HepG2 (cell line): ENCODE measurements around the gene TMEM233. TPM values are rescaled to one million over a fixed set of nuclear protein-coding genes. Genes with fewer than 3 reads are reported as not detected.

Experiments
- ATAC-seq: fragments of 200-7000 bp; cut with Tn5 transposase; 3 replicates; pipeline ENCODE4 v1.9.1; 2020; ENCODE audit warnings: mild to moderate bottlenecking, moderate library complexity
- BruUV-seq: library from RNA; stranded (reverse); fragments of 400-500 nt; replicated peaks from 2 replicates; lab custom pipeline; 2021; lab: Mats Ljungman, UMichigan
- CTCF ChIA-PET: fragments of 300-600 bp; formaldehyde crosslinking; extraction: SDS; loops from one replicate; lab custom pipeline; 2021; ENCODE audit warnings: low total read pairs, inconsistent platforms, low intra/inter-chr PET ratio; lab: Yijun Ruan, JAX
- POLR2A ChIA-PET: fragments of 350-600 bp; sonication (Branson Sonifier 250); formaldehyde crosslinking; loops from one replicate; lab custom pipeline; 2020; ENCODE audit warnings: antibody characterized with exemption, inconsistent platforms; lab: Yijun Ruan, JAX
- DNase-seq: peaks from one replicate; pipeline ENCODE4 v3.0.0-alpha.2; 2015; ENCODE audit warnings: low spot score
- FAIRE-seq: peaks from 3 replicates; lab custom pipeline; 2011; peaks lifted over from hg19 to GRCh38; lab: Jason Lieb, UNC
- H2AFZ ChIP-seq: one replicate; pipeline ENCODE4 v1.6.1; 2011; ENCODE audit warnings: low read length, inconsistent platforms
- H3K27ac ChIP-seq: fragments of 300-600 bp; 3 replicates; pipeline ENCODE4 v1.8.0; 2011; ENCODE audit warnings: mixed run types, mild to moderate bottlenecking, mixed read lengths, low read length, inconsistent platforms; ENCODE audit not compliant: insufficient read depth; ENCODE audit errors: extremely low read length
- H3K27me3 ChIP-seq, 2 experiments: fragments of 200-600 bp in 1 of 2; 2 replicates in 1 of 2; 3 replicates in 1 of 2; pipeline versions ENCODE4 v1.6.0 to v1.8.0; 2011; ENCODE audit warnings: low read length in 2 of 2, mild to moderate bottlenecking in 2 of 2, moderate library complexity in 2 of 2, inconsistent platforms in 1 of 2; ENCODE audit not compliant: insufficient read depth in 2 of 2, control insufficient read depth in 1 of 2
- H3K36me3 ChIP-seq, 2 experiments: fragments of 200-600 bp in 1 of 2; replicated peaks in 1 of 2; 2 replicates in 1 of 2; 3 replicates in 1 of 2; pipeline versions ENCODE4 v1.5.1 to v1.8.0; 2011; ENCODE audit warnings: low read length in 2 of 2, inconsistent platforms in 1 of 2; ENCODE audit not compliant: insufficient read depth in 2 of 2, control insufficient read depth in 1 of 2
- H3K4me1 ChIP-seq: 2 replicates; pipeline ENCODE4 v1.5.1; 2012; ENCODE audit warnings: low read length, inconsistent platforms; ENCODE audit not compliant: insufficient read depth
- H3K4me2 ChIP-seq: 2 replicates; pipeline ENCODE4 v1.6.0; 2011; ENCODE audit warnings: low read depth, low read length, inconsistent platforms
- H3K4me3 ChIP-seq, 3 experiments: fragments of 200-600 bp in 1 of 3; sonication (generic), shearing (Covaris generic) in 1 of 3; replicated peaks in 1 of 3; 2 replicates each; pipeline ENCODE4 v1.5.1; 2011 to 2016; ENCODE audit warnings: low read length in 3 of 3, inconsistent platforms in 2 of 3, low read depth in 2 of 3, mild to moderate bottlenecking in 2 of 3, control low read depth in 1 of 3, mixed read lengths in 1 of 3; ENCODE audit not compliant: insufficient read depth in 1 of 3
- H3K79me2 ChIP-seq: one replicate; pipeline ENCODE4 v1.6.1; 2011; ENCODE audit warnings: low read length, inconsistent platforms; ENCODE audit not compliant: insufficient read depth
- H3K9ac ChIP-seq: 2 replicates; pipeline ENCODE4 v1.6.0; 2011; ENCODE audit warnings: mild to moderate bottlenecking, low read depth, low read length, inconsistent platforms; ENCODE audit not compliant: insufficient read depth
- H3K9me3 ChIP-seq: 2 replicates; pipeline ENCODE4 v1.5.1; 2012; ENCODE audit warnings: mild to moderate bottlenecking, low read length
- H4K20me1 ChIP-seq: 2 replicates; pipeline ENCODE4 v1.6.0; 2011; ENCODE audit warnings: inconsistent platforms, mild to moderate bottlenecking, low read length, moderate library complexity; ENCODE audit not compliant: insufficient read depth
- ARHGAP35 ChIP-seq: sonication (generic); formaldehyde crosslinking; IDR thresholded peaks from 2 replicates; pipeline ENCODE4 v1.9.0; 2022; ENCODE audit warnings: mild to moderate bottlenecking, inconsistent platforms, moderate library complexity, missing genetic modification reagents, borderline replicate concordance
- FOSL2 ChIP-seq: sonication (generic); formaldehyde crosslinking; IDR thresholded peaks from 2 replicates; pipeline ENCODE4 v1.4.0; 2020; ENCODE audit warnings: missing genetic modification reagents
- MXD1 ChIP-seq: sonication (generic); formaldehyde crosslinking; IDR thresholded peaks from 2 replicates; pipeline ENCODE4 v1.4.0; 2020; ENCODE audit warnings: mild to moderate bottlenecking, missing genetic modification reagents
- PAF1 ChIP-seq: IDR thresholded peaks from 2 replicates; pipeline ENCODE4 v1.6.1; 2016; ENCODE audit warnings: missing genetic modification reagents, missing compliant biosample characterization
- PAXIP1 ChIP-seq: sonication (generic); formaldehyde crosslinking; conservative IDR thresholded peaks from 2 replicates; pipeline ENCODE4 v1.4.0; 2020; ENCODE audit warnings: mild to moderate bottlenecking, missing genetic modification reagents, moderate library complexity
- REL ChIP-seq: sonication (generic); formaldehyde crosslinking; conservative IDR thresholded peaks from 2 replicates; pipeline ENCODE4 v1.8.0; 2022; ENCODE audit warnings: mild to moderate bottlenecking, missing genetic modification reagents, moderate library complexity
- RFXAP ChIP-seq: sonication (generic); formaldehyde crosslinking; IDR thresholded peaks from 2 replicates; pipeline ENCODE4 v1.4.0; 2020; ENCODE audit warnings: missing genetic modification reagents, borderline replicate concordance
- STAT6 ChIP-seq: sonication (generic); formaldehyde crosslinking; IDR thresholded peaks from 2 replicates; pipeline ENCODE4 v1.4.0; 2020; ENCODE audit warnings: missing genetic modification reagents, mild to moderate bottlenecking, borderline replicate concordance
- TEAD3 ChIP-seq: optimal IDR thresholded peaks from 2 replicates; pipeline ENCODE3; 2016; ENCODE audit warnings: borderline replicate concordance
- U2AF1 ChIP-seq: fragments of 200-400 bp; formaldehyde crosslinking; optimal IDR thresholded peaks from 2 replicates; pipeline ENCODE3; 2017; ENCODE audit warnings: mild to moderate bottlenecking, low read depth, low read length
- ZBTB26 ChIP-seq: IDR thresholded peaks from 2 replicates; pipeline ENCODE4 v1.6.1; 2016; ENCODE audit warnings: missing compliant biosample characterization, missing genetic modification reagents, borderline replicate concordance
- ZFP1 ChIP-seq: IDR thresholded peaks from 2 replicates; pipeline ENCODE4 v1.6.1; 2016
- ZNF546 ChIP-seq: sonication (generic); formaldehyde crosslinking; conservative IDR thresholded peaks from 2 replicates; pipeline ENCODE4 v1.8.1; 2023; ENCODE audit warnings: mild to moderate bottlenecking, missing genetic modification reagents
- ZNF556 ChIP-seq: sonication (generic); formaldehyde crosslinking; IDR thresholded peaks from 2 replicates; pipeline ENCODE4 v1.4.0; 2020; ENCODE audit warnings: mild to moderate bottlenecking, missing genetic modification reagents, borderline replicate concordance
- ZNF562 ChIP-seq: sonication (generic); formaldehyde crosslinking; IDR thresholded peaks from 2 replicates; pipeline ENCODE4 v1.8.0; 2022; ENCODE audit warnings: missing genetic modification reagents, borderline replicate concordance
- ZNF782 ChIP-seq: sonication (generic); formaldehyde crosslinking; IDR thresholded peaks from 2 replicates; pipeline ENCODE4 v1.4.0; 2020; ENCODE audit warnings: missing genetic modification reagents, mild to moderate bottlenecking, borderline replicate concordance
- WGBS: methylation state at CpG from one replicate; pipeline ENCODE4 v1.1.6; 2017; ENCODE audit warnings: low lambda C conversion rate; 5-methylcytosine and 5-hydroxymethylcytosine counted together
- in situ Hi-C: cut with HindIII; loops from 2 replicates; pipeline ENCODE4 v1.10.0; 2017; ENCODE audit warnings: low pct_unique_long_range_greater_than_20kb; ENCODE audit not compliant: extremely low pct_ligation_motif_present
- intact Hi-C: fragments of 100-400 bp; cut with micrococcal nuclease; formaldehyde crosslinking; loops from one replicate; pipeline ENCODE4 v1.10.0; 2022; ENCODE audit not compliant: unreplicated experiment
- polyA plus RNA-seq, 8 experiments: library from polyadenylated mRNA; depleted of rRNA in 3 of 8; stranded (reverse) in 7 of 8; unstranded in 1 of 8; fragments of >200 nt; fragmentation: Illumina TruSeq in 4 of 8; extraction: Trizol in 4 of 8; gene quantifications; 2 replicates each; pipeline versions ENCODE4 v1.2.1 to v1.2.3, GENCODE V29; 2011 to 2016; ENCODE audit warnings: low read depth in 4 of 8, missing spikeins in 1 of 8, mixed read lengths in 1 of 8; ENCODE audit not compliant: insufficient read depth in 1 of 8
- total RNA-seq, 5 experiments: library from RNA; depleted of rRNA; stranded (reverse); fragments of >200 nt; fragmentation: Illumina TruSeq; extraction: Trizol; gene quantifications; 2 replicates each; pipeline ENCODE4 v1.2.3, GENCODE V29; 2016; ENCODE audit warnings: low read depth in 1 of 5

TMEM233 gene
- total and polyA plus RNA-seq, 2 of the 13 experiments (the other 11 are each of a cell fraction or from before 2014, with no cell fraction given): 0.03 TPM; not detected in 1

GRCh38 chr12:119631930-119632678 lies 38.5 kb downstream of the TMEM233 start (continued):
- 0 out of 2 replicates have a peak, but pooled peaks have one; percentile 31 for TF ChIP-seq FOSL2
- TF ChIP-seq ZBTB26 (CRISPR knock-in tag): no peak
- TF ChIP-seq REL (CRISPR knock-in tag): no peak
- TF ChIP-seq U2AF1: no peak
- peak; percentile 44 for TF ChIP-seq PAXIP1 (CRISPR knock-in tag)
- no peak for TF ChIP-seq ZNF562
- no peak for TF ChIP-seq PAF1

- H3K79me2 ChIP-seq: no peaks in the 10 kb centered on the region
- in situ Hi-C loops: no loop called here
- POLR2A ChIA-PET: no interaction called here
- H3K4me2 ChIP-seq: no peak overlapping the region
- no peak overlapping the region for H3K9ac ChIP-seq
- CTCF ChIA-PET: no interaction called here
- DNase-seq: no peak
- H3K4me1 ChIP-seq: peaks cover 13% of the 10 kb centered on the region
- no peak for FAIRE-seq
- H3K27ac ChIP-seq: no peak overlapping the region
- H3K9me3 ChIP-seq: no peaks in the 10 kb centered on the region
- H4K20me1 ChIP-seq: no peaks in the 10 kb centered on the region
- no peak overlapping the region for H3K4me3 ChIP-seq
- H2AFZ ChIP-seq: no peak overlapping the region
- BruUV-seq: no TSS peak
- H3K36me3 ChIP-seq: no peaks in the 10 kb centered on the region
- intact Hi-C loops: no loop called here
- 15% methylated on average over 6 of the region's 6 CpGs for WGBS
- H3K27me3 ChIP-seq: 0 out of 5 replicates have a peak, but pooled peaks cover 0 to 5% of the 10 kb centered on the region in 2 experiments
- no peak for ATAC-seq
- TF ChIP-seq TEAD3 (CRISPR knock-in tag): no peak
- no peak for TF ChIP-seq MXD1 (CRISPR knock-in tag)
- no peak for TF ChIP-seq ZNF556
- TF ChIP-seq ZNF546: no peak
- TF ChIP-seq ZNF782 (CRISPR knock-in tag): no peak
- no peak for TF ChIP-seq ARHGAP35
- TF ChIP-seq ZFP1 (CRISPR knock-in tag): no peak
- TF ChIP-seq STAT6 (CRISPR knock-in tag): no peak
- TF ChIP-seq RFXAP: no peak
Observed at GRCh38 chr12:119634743-119635142, 41.2 kb downstream of the TMEM233 start.
